Left lung (tissue), 14 donors: Measurements from ENCODE around the gene UBE2D4. TPM values are rescaled to one million over a fixed set of nuclear protein-coding genes. Genes with fewer than 3 reads are reported as not detected.

Experiments
- ATAC-seq: fragments of 200-7000 bp; cut with Tn5 transposase; one replicate; pipeline ENCODE4 v1.9.1; 2020; ENCODE audit warnings: moderate library complexity
- DNase-seq, 4 donors: peaks; one replicate each; pipeline ENCODE4 v3.0.0-alpha.2; 2013 to 2020
- H3K27ac ChIP-seq, 2 donors: fragments of 200-600 bp; sonication (generic) in 1 of 2; one replicate each; pipeline versions ENCODE4 v1.5.0 to v1.8.0; 2020 to 2021
- H3K27me3 ChIP-seq, 2 donors: fragments of 200-600 bp; sonication (generic) in 1 of 2; one replicate each; pipeline versions ENCODE4 v1.5.0 to v1.8.0; 2020 to 2021
- H3K36me3 ChIP-seq, 2 donors: fragments of 200-600 bp; sonication (generic) in 1 of 2; one replicate each; pipeline versions ENCODE4 v1.5.0 to v1.8.0; 2020 to 2021
- H3K4me1 ChIP-seq, 2 donors: fragments of 200-600 bp; one replicate each; pipeline ENCODE4 v1.8.0; 2021
- H3K4me3 ChIP-seq, 2 donors: fragments of 200-600 bp; sonication (generic) in 1 of 2; one replicate each; pipeline versions ENCODE4 v1.5.0 to v1.8.0; 2020 to 2021; ENCODE audit warnings: mild to moderate bottlenecking in 1 of 2
- H3K9me3 ChIP-seq, 2 donors: fragments of 200-600 bp; sonication (generic) in 1 of 2; one replicate each; pipeline versions ENCODE4 v1.5.0 to v1.8.0; 2020 to 2021
- intact Hi-C, 2 donors: fragments of 100-400 bp; cut with DNase I; formaldehyde crosslinking; loops; one replicate each; pipeline versions ENCODE4 v1.11.2 to v1.14.2; 2022
- long read RNA-seq, 12 donors: library from polyadenylated mRNA in 2 of 12; unstranded in 2 of 12; transcript quantifications; one replicate each; pipeline ENCODE4 v2.0.0 and lab custom pipeline, GENCODE V29; 2019 to 2026
- polyA plus RNA-seq, 6 donors: library from polyadenylated mRNA; unstranded; fragments of 120-200 nt; gene quantifications; one replicate each; pipeline ENCODE4 v1.2.1, GENCODE V29; 2013; ENCODE audit not compliant: insufficient read length in 6 of 6
- total RNA-seq, 2 donors: library from RNA; stranded (reverse); fragmentation: NEBNext Ultra II Directional; extraction: Animal tissue kit (Norgen Biotek cat#: 25700); gene quantifications; one replicate each; pipeline ENCODE4 v1.2.1, GENCODE V29; 2021
- TF ChIP-seq, protein P1 (sequence below), 2 donors: fragments of 200-600 bp; sonication (generic) in 1 of 2; IDR thresholded peaks; one replicate each; pipeline versions ENCODE4 v1.5.0 to v1.8.0; 2021; ENCODE audit warnings: antibody characterized with exemption in 2 of 2
- donor health status: DM: no; HTN: yes; CAD: no.
- donor health status: DM: no; HTN: no; CAD: no.

UBE2D4 gene
- total RNA-seq (10 to 100 TPM; 25.7 to 26.4 TPM), polyA plus RNA-seq (10 to 100 TPM; 15.2 to 20.0 (median 16.1) TPM)
- long read RNA-seq, donor 1, transcript UBE2D4-201 (7 exons, 3,974 nt) = major isoform, 8 of 21 reads
- long read RNA-seq, donor 1, partial matches to known transcripts = 8 of 21 reads
- long read RNA-seq, donor 1, other reads (novel, unspliced or antisense) = 0 of 21 reads
- long read RNA-seq, donor 2, transcript UBE2D4-201 (7 exons, 3,974 nt) = major isoform, 8 of 19 reads
- long read RNA-seq, donor 2, partial matches to known transcripts = 7 of 19 reads
- long read RNA-seq, donor 2, other reads (novel, unspliced or antisense) = 0 of 19 reads
- long read RNA-seq, donor 3, partial matches to known transcripts = 5 of 11 reads
- long read RNA-seq, donor 3, other reads (novel, unspliced or antisense) = 0 of 11 reads
- long read RNA-seq, donor 4, transcript UBE2D4-201 (7 exons, 3,974 nt) = major isoform, 5 of 22 reads
- long read RNA-seq, donor 4, transcript UBE2D4-208 (5 exons, 789 nt) = major isoform, 5 of 22 reads
- long read RNA-seq, donor 4, partial matches to known transcripts = 5 of 22 reads
- long read RNA-seq, donor 4, other reads (novel, unspliced or antisense) = 5 of 22 reads
- long read RNA-seq, donor 5, partial matches to known transcripts = 6 of 12 reads
- long read RNA-seq, donor 5, other reads (novel, unspliced or antisense) = 0 of 12 reads
- long read RNA-seq, donor 6, partial matches to known transcripts = 0 of 4 reads
- long read RNA-seq, donor 6, other reads (novel, unspliced or antisense) = 0 of 4 reads
- long read RNA-seq, donor 7, partial matches to known transcripts = 0 of 1 reads
- long read RNA-seq, donor 7, other reads (novel, unspliced or antisense) = 0 of 1 reads
- long read RNA-seq, donor 8, partial matches to known transcripts = 5 of 9 reads
- long read RNA-seq, donor 8, other reads (novel, unspliced or antisense) = 0 of 9 reads
- long read RNA-seq, donor 9 = 0 reads
- long read RNA-seq, donor 10, transcript UBE2D4-201 (7 exons, 3,974 nt) = major isoform, 31 of 47 reads
- long read RNA-seq, donor 10, partial matches to known transcripts = 3 of 47 reads
- long read RNA-seq, donor 10, other reads (novel, unspliced or antisense) = 8 of 47 reads
- long read RNA-seq, donor 11, transcript UBE2D4-201 (7 exons, 3,974 nt) = major isoform, 14 of 37 reads
- long read RNA-seq, donor 11, partial matches to known transcripts = 18 of 37 reads
- long read RNA-seq, donor 11, other reads (novel, unspliced or antisense) = 0 of 37 reads
- long read RNA-seq, donor 12, partial matches to known transcripts = 0 of 3 reads
- long read RNA-seq, donor 12, other reads (novel, unspliced or antisense) = 0 of 3 reads

DNA sequence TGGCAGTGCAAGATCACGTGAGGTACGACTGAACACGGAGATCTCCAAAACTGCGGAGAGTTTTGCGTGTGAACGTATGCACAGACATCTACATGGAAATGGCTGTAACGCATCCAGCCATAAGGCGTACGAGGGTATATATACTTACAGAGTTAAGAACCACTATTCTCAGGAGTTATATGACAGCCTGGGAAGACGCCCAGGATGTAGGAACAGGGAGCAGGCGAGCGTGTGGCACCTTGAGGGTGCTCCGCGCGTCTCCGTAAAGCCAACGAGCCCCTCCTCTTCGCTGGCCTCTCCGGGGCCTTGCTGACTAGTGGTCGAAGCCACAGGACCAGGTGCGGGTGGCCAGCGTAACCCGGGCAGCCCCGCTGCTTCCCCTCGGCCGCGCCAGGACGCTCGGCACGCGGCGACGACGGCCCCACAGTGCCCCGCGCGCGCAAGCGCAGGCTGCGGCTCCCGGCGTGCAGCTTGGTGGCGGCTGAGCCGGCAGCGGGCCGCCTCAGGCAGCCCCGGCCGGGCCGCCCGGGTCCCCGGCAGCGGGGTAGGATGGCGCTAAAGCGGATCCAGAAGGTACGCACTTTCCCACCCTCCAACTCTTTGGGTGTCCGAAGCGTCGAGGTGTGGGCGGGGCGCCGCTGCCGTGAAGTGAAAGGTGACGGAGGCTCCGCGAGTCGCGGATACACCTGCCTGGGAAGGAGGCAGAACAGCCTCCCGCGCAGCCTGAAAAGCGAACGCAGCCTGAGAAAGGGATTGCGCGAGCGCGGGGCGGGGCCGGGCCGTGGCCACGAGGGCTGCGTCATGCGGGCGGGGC, at the start of gene UBE2D4:
Gene UBE2D4 (plus strand): TSS at position 453 of the 814 bp plus-strand sequence. CDS start 97 bp downstream, at position 550.
- intact Hi-C loops = no loop called here
- Histone ChIP-seq H3K36me3 (no peaks in the 10 kb centered on the region), H3K27ac (peak within 1 kb of the TSS; percentile 95 to 96), H3K27me3 (no peaks in the 10 kb centered on the region), H3K4me1 (peaks cover 0 to 21% of the 10 kb centered on the region in 2 donors), H3K9me3 (no peaks in the 10 kb centered on the region), H3K4me3 (peak within 1 kb of the TSS; percentile 70 to 76)
- DNase-seq (peak; percentile 60 to 98 (median 83)), ATAC-seq (peak; percentile 96)
- TF ChIP-seq, protein P1, sequence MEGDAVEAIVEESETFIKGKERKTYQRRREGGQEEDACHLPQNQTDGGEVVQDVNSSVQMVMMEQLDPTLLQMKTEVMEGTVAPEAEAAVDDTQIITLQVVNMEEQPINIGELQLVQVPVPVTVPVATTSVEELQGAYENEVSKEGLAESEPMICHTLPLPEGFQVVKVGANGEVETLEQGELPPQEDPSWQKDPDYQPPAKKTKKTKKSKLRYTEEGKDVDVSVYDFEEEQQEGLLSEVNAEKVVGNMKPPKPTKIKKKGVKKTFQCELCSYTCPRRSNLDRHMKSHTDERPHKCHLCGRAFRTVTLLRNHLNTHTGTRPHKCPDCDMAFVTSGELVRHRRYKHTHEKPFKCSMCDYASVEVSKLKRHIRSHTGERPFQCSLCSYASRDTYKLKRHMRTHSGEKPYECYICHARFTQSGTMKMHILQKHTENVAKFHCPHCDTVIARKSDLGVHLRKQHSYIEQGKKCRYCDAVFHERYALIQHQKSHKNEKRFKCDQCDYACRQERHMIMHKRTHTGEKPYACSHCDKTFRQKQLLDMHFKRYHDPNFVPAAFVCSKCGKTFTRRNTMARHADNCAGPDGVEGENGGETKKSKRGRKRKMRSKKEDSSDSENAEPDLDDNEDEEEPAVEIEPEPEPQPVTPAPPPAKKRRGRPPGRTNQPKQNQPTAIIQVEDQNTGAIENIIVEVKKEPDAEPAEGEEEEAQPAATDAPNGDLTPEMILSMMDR (IDR thresholded peaks at IDR 0.05) = no peak

DNA sequence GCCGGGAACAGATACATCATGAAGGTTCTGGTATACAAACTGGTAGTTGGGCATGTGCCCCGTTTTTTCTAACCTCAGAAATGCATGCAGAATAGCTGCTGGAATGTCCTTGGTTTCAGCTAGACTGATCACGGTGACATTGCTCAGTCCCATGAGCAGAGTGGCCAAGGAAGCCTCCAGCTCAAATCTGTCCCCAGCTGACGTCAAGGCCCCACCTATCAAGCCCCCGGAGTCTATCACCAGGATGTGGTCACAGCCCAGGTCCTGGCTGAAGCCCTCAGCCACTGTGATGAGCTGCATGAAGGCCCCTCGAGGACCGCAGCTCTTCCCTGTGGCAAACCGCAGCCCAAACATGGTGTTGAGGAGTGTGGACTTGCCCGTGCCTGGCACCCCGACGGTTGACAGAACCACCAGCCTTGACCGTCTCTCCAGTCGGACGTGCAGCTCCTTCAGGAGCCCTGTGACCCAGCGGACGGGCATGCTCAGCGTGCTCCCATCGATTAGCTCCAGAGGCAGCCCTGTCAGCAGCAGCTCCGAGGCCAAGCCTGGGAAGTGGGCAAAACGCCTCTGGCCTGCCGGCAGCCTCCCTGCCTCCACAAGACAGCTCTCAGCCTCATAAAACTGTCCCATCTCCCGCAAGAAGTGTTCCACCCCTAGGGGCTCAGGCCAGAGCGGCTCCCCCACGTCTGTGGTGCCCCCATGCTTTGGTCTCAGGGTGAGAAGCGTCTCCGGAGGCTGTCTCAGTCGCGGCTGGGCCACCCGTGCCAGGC, 49.1 kb upstream of the UBE2D4 start:
- TF ChIP-seq, protein P1 (IDR thresholded peaks at IDR 0.05) = no peak
- ATAC-seq = no peak
- no peak for DNase-seq
- H3K9me3 ChIP-seq = no peaks in the 10 kb centered on the region
- H3K4me1 ChIP-seq = peaks cover 3 to 6% of the 10 kb centered on the region in 2 donors
- no peak overlapping the region for H3K4me3 ChIP-seq
- peaks cover 0 to 70% of the 10 kb centered on the region in 2 donors for H3K36me3 ChIP-seq
- intact Hi-C loops = no loop called here
- no peaks in the 10 kb centered on the region for H3K27me3 ChIP-seq
- H3K27ac ChIP-seq = no peak overlapping the region

DNA sequence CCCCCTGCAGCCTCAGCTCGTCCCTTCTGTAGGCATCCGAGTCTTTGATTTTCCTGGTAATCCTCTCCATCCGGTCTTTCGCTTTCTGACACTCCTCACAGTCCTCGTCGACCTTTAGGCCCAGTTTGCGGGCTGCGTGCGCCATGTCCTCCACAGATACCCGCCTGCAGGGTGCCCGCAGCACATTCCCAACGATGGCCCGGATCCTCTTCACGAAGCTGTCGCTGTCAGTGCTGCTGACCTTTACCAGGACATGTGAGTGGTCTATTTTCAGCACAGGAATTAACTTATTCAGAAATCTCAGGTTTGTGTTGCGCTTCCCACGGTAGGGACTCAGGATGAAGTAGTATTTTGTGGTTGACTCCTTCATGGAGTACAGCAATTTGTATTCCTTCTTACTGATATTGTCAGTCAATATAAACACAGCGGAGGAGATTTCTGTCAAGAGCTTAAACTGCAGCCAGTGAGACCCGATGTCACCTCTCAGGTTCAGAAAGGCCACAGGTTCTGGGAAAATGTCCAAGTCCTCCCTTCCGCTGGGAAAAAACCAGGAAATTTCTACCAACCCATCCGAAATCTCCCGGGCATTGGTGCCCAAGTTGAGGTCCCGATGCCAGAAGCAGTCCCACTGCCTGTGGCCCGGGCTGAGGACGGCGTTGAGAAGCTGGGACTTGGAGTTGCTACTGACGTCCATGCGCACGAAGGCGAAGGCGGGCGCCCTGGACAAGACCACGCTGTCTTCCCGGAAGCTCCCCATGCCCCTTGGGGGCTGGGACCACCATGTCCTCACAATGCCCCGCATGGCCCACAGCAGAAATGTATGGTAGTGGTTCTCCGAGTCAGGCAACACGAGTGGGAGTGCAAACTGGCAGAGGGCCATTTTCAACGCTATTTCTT, 48.0 kb upstream of the UBE2D4 start:
- Histone ChIP-seq H3K27me3 (no peaks in the 10 kb centered on the region), H3K9me3 (no peaks in the 10 kb centered on the region), H3K27ac (peak overlapping the region in 1 of 2 donors; percentile 35), H3K4me1 (peaks cover under 1 to 5% of the 10 kb centered on the region in 2 donors), H3K36me3 (peaks cover 0 to 77% of the 10 kb centered on the region in 2 donors), H3K4me3 (no peak overlapping the region)
- ATAC-seq (no peak), DNase-seq (no peak)
- intact Hi-C loops = no loop called here
- TF ChIP-seq, protein P1 (IDR thresholded peaks at IDR 0.05) = no peak
